Measurements from ENCODE around the gene ZFAND2A.
A peak's percentile ranks its signal among the peaks of the same experiment; 100 is the strongest.
"Not testable (repeated sequence)": the region's sequence is repeated elsewhere in the genome, so short reads cannot be mapped to it uniquely, and the experiment has no call there.

Gene ZFAND2A

DNA sequence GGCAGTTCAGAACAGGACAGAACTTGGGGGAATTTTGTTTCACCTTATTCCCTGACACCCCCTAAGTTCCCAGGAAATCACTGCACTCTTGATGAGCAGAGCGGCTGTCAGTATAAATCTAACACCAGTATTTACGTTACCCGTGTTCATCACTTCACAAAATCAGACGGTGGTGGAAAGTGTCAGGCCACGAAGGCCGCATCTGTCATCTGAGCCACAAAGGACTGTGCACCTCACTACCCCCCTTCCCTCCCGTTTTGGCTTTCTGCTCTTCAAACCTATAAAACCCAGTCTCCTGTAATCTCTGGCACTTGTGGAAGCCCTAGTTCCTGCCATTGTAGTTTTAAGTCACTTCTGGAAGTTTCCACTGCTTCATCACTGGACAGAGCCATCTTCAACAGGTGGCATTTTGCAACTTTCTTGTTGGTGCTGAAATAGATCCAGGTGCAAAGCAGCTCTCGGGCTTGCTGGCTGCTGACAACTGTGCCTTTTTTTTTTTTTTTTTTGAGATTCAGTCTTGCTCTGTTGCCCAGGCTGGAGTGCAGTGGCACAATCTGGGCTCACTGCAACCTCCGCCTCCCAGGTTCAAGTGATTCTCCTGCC, 9.5 kb downstream of the ZFAND2A start:
- no peak for DNase-seq

DNA sequence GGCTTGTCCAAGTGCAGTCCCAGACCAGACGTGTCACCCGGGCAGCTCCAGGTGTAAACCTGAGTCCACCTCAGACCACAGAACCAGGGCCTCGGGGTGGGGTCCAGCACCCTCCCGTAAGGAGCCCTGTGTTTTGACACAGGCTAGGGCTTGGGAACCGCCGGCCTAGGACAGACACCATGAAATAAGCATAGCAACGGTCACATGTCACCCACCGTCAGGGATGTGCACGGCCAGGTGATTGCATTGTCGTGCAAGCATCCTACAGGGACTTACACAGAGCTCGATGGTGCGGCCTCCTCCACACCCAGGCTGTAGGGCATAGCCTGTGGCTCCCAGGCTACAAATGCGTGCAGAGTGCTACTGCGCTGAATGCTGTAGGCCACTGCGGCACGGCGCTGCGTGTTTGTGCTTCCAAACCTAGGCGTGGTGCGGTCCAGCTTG, 10.6 kb downstream of the ZFAND2A start:
- DNase-seq: no peak

DNA sequence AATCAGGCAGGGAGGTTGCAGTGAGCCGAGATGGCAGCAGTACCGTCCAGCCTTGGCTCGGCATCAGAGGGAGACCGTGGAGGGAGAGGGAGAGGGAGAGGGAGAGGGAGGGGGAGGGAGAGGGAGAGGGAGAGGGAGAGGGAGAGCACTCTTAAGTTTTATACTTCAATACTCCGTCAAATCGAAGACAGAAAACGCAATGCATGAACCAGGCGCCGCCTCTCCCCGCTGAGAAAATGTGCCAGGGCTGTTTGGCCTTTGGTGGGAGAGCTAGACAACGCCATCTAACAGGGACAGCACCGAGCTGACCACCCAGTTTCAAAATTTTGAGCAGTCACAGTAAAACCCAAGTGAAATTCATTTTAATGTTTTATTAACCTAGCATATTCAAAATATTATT, 12.1 kb downstream of the ZFAND2A start:
- DNase-seq: not testable (repeated sequence)

- DNase-seq: peak; percentile 24
These were observed 15.7 kb downstream of the ZFAND2A start for GRCh38 chr7:1144269-1144771.

- not testable (repeated sequence) for DNase-seq
These were observed 17.0 kb downstream of the ZFAND2A start for GRCh38 chr7:1143031-1143430.

- no peak for DNase-seq
These were observed 17.9 kb downstream of the ZFAND2A start for GRCh38 chr7:1142051-1142635.

DNA sequence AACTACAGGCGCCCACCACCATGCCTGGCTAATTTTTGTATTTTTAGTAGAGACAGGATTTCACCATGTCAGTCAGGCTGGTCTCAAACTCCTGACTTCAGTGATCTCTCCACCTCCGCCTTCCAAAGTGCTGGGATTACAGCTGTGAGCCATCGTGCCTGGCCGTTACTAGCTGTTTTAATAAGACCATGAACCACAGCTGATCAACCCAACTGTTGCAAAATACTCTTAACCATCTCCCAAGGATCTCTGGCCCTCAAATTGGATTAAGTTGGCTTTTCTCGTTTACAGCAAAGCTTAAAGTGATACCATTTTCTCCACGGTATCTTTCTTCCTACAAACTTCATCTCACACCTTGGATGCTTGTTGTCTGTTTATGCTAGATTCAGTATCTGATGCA, 18.3 kb downstream of the ZFAND2A start:
- DNase-seq: no peak

DNA sequence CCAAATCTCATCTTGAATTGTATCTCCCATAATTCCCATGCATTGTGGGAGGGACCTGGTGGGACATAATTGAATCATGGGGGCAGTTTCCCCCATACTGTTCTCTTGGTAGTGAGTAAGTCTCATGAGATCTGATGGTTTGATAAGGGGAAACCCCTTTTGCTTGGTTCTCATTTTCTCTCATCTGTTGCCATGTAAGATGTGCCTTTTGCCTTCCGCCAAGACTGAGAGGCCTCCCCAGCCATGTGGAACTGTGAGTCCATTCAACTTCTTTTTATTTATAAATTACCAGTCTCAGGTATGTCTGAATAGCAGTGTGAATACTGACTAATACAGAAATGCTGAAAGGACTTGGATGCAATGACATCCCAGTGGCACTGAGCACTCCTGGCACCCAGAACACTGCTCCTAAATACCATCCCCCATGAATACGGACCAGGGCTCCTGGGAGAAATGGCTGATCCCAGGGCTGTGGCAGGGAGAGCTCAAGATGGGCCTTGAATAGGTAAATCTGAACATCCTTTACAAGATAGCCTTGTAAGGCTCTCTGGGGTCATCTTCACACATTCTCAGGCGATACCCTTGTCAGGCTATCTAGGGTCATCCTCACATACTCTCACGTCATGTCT, 19.4 kb downstream of the ZFAND2A start:
- no peak for DNase-seq

DNA sequence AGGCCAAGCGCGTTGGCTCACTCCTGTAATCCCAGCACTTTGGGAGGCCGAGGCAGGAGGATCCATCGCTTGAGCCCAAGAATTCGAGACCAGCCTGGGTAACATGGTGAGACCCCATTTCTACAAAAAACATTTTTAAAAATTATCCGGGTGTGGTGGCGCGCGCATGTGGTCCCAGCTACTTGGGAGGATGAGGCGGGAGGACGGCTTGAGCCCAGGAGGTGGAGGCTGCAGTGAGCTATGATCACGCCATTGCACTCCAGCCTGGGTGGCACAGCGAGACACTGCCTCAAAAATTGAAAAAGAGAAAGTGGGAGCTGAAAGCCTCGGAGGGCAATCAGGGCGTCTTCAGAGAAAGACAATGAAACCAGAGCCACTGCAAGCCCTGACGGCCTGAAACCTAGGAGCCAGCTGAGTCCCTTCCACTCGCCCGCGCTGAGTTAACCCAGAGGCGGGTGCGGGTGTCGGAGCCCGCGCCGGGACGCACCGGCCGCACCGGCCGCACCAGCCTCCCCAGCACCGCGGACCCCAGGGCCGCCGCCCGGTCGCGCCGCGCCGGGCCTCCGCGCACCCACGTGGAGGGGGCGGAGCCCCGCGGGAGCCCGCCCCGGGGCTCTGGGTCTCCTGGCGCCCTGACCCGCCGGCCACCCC, 22.4 kb downstream of the ZFAND2A start:
- no peak for DNase-seq

GRCh38 chr7:1136841-1137516, 23.0 kb downstream of the ZFAND2A start:
- DNase-seq: no peak

GRCh38 chr7:1134951-1135350, 25.0 kb downstream of the ZFAND2A start:
- DNase-seq: no peak

DNA sequence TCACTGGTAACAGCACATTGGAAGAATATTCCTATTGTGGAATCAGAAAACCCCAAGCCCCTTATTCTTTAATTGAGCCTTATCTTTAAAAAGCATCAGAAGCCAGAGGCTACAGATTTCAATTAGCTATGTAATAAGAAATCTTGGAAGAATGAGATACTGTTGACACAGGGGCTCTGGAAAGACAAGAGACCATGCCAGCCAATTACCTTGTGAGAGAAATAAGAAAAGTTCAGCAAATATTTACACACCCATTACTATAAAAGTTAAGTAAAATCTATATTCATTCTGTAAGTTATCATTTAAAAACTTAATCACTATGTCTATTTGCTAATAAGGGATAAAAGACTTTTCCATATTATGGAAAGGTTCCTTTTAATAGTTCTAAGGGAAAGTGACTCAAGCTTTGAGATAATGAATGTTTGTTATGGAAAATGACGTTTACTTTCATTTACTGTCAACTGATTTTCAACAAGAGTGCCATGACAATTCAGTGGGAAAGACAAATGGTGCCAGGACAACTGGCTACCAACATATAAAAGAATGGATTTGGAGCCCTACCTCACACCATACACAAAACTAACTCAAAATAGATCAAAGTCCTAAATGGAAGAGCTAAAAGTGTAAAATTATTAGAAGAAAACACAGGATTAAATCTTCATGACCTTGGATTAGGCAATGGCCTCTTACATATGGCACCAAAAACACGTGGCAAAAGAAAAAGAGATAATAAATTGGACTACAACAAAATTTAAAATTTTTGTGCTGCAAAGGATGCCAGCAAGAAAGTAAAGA, 28.3 kb downstream of the ZFAND2A start:
- DNase-seq: no peak

GRCh38 chr7:1130021-1130990, 29.7 kb downstream of the ZFAND2A start:
- DNase-seq: no peak

- no peak for DNase-seq
These were observed 30.6 kb downstream of the ZFAND2A start for GRCh38 chr7:1129431-1129830.

DNA sequence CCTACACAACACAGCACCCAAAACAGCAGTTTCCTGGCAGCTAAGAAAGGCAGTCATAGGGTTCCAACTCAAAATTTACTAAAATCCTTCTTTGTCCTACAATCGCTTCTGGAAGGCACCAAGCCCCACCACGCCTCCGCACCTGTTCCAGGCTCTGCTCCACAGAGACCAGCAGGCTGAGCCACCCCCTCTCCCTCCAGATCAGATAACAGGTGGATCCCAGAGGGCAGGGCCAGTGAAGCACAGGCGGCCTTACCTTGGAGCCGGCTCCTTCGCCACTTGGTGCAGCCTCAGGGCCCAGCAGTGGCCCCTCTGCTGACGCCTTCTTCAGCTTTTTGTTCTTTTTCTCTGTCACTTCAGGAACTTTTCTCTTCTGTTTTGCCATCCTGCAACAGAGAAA, 33.0 kb downstream of the ZFAND2A start:
- no peak for DNase-seq

GRCh38 chr7:1125603-1125969, 34.4 kb downstream of the ZFAND2A start:
- no peak for DNase-seq

- DNase-seq: no peak
These were observed 35.0 kb downstream of the ZFAND2A start for GRCh38 chr7:1124816-1125602.

DNA sequence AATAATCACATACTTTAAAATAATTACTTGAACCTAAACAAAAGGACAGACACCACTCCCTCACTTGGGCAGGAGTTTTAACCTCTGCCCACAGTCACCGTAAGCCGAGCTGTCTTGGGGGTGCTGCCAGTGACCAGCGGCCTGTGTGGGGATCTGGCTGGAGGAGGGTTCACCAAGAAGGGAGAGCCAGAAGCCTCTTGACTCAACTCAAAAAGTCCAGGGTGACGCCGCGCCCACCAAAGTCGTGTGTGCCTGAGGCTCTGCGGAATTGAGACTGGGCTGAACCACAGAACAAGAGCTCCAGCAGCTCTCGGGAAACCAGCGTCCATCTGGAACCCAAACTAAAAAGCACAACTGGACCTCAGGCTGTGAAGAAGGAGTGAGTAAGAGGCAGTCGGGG, 35.8 kb downstream of the ZFAND2A start:
- DNase-seq: no peak

GRCh38 chr7:1123715-1124114, 36.3 kb downstream of the ZFAND2A start:
- DNase-seq: peak; percentile 68
